Activated naive CD8-positive, alpha-beta T cell (primary cell): Measurements from ENCODE around the gene CHST5.
"Not testable (repeated sequence)": the region's sequence is repeated elsewhere in the genome, so short reads cannot be mapped to it uniquely, and the experiment has no call there.

Experiments used
- H3K27ac Mint-ChIP-seq: one replicate; pipeline ENCODE4 v1.8.0; 2021; ENCODE audit warnings: mixed read lengths
- H3K27me3 Mint-ChIP-seq: one replicate; pipeline ENCODE4 v1.8.0; 2021; ENCODE audit warnings: mixed read lengths
- H3K36me3 Mint-ChIP-seq: one replicate; pipeline ENCODE4 v1.8.0; 2021; ENCODE audit warnings: mixed read lengths
- H3K4me1 Mint-ChIP-seq: one replicate; pipeline ENCODE4 v1.8.0; 2021; ENCODE audit warnings: low read depth, mixed read lengths
- H3K4me3 Mint-ChIP-seq: one replicate; pipeline ENCODE4 v1.8.0; 2021; ENCODE audit warnings: mild to moderate bottlenecking, mixed read lengths
- H3K9me3 Mint-ChIP-seq: one replicate; pipeline ENCODE4 v1.8.0; 2021; ENCODE audit warnings: low read depth, mixed read lengths

The CHST5 gene

GRCh38 chr16:75559564-75560372 is 23.9 kb upstream of the CHST5 start:
- H3K27ac Mint-ChIP-seq, result no peak overlapping the region
- no peak overlapping the region for H3K4me3 Mint-ChIP-seq

GRCh38 chr16:75558846-75559401 is 23.0 kb upstream of the CHST5 start:
- H3K4me1 Mint-ChIP-seq, result peaks cover 8% of the 10 kb centered on the region
- H3K9me3 Mint-ChIP-seq, result no peaks in the 10 kb centered on the region
- H3K27ac Mint-ChIP-seq, result no peak overlapping the region
- no peak overlapping the region for H3K4me3 Mint-ChIP-seq
- H3K27me3 Mint-ChIP-seq, result peaks cover 4% of the 10 kb centered on the region
- no peaks in the 10 kb centered on the region for H3K36me3 Mint-ChIP-seq

More at GRCh38 chr16:75559564-75560372, 23.9 kb upstream of the CHST5 start:
- Mint-ChIP-seq H3K27me3 (peaks cover 2% of the 10 kb centered on the region), H3K9me3 (no peaks in the 10 kb centered on the region), H3K4me1 (peaks cover 10% of the 10 kb centered on the region), H3K36me3 (no peaks in the 10 kb centered on the region)

- Mint-ChIP-seq H3K9me3 (no peaks in the 10 kb centered on the region), H3K4me1 (peaks cover 8% of the 10 kb centered on the region), H3K27me3 (peaks cover 11% of the 10 kb centered on the region), H3K4me3 (peak overlapping the region; percentile 93), H3K36me3 (no peaks in the 10 kb centered on the region), H3K27ac (peak overlapping the region; percentile 76)
Measured at GRCh38 chr16:75556431-75556950, 20.6 kb upstream of the CHST5 start.

- Mint-ChIP-seq H3K27ac (peak within 1 kb of the TSS; percentile 76), H3K4me1 (peaks cover 8% of the 10 kb centered on the region), H3K9me3 (no peaks in the 10 kb centered on the region), H3K27me3 (peaks cover 11% of the 10 kb centered on the region), H3K36me3 (no peaks in the 10 kb centered on the region), H3K4me3 (peak within 1 kb of the TSS; percentile 93)
Measured at GRCh38 chr16:75555707-75556430, 20.0 kb upstream of the CHST5 start, which contains the start of gene TMEM231. TSS of gene TMEM231 (minus strand) at chr16:75556252. CDS start at chr16:75556209, 43 bp downstream.

- Mint-ChIP-seq H3K27me3 (peaks cover 11% of the 10 kb centered on the region), H3K27ac (peak overlapping the region; percentile 70), H3K36me3 (no peaks in the 10 kb centered on the region), H3K4me3 (peak overlapping the region; percentile 93), H3K4me1 (peaks cover 8% of the 10 kb centered on the region), H3K9me3 (no peaks in the 10 kb centered on the region)
Measured at GRCh38 chr16:75555213-75555706, 19.4 kb upstream of the CHST5 start.

GRCh38 chr16:75552951-75553350 is 17.0 kb upstream of the CHST5 start:
- no peaks in the 10 kb centered on the region for H3K9me3 Mint-ChIP-seq
- no peak overlapping the region for H3K27ac Mint-ChIP-seq
- peaks cover 11% of the 10 kb centered on the region for H3K27me3 Mint-ChIP-seq

GRCh38 chr16:75550211-75550662 is 14.3 kb upstream of the CHST5 start:
- H3K27me3 Mint-ChIP-seq, result peaks cover 11% of the 10 kb centered on the region
- H3K4me1 Mint-ChIP-seq, result peaks cover 1% of the 10 kb centered on the region

More at GRCh38 chr16:75552951-75553350, 17.0 kb upstream of the CHST5 start:
- Mint-ChIP-seq H3K36me3 (peaks cover 2% of the 10 kb centered on the region), H3K4me1 (peaks cover 8% of the 10 kb centered on the region), H3K4me3 (no peak overlapping the region)

GRCh38 chr16:75548456-75548855 is 12.5 kb upstream of the CHST5 start:
- H3K4me1 Mint-ChIP-seq, H3K9me3 Mint-ChIP-seq, H3K4me3 Mint-ChIP-seq, H3K27me3 Mint-ChIP-seq, H3K27ac Mint-ChIP-seq, H3K36me3 Mint-ChIP-seq: not testable (repeated sequence)

More at GRCh38 chr16:75550211-75550662, 14.3 kb upstream of the CHST5 start:
- H3K4me3 Mint-ChIP-seq, result no peak overlapping the region
- peaks cover 2% of the 10 kb centered on the region for H3K36me3 Mint-ChIP-seq
- H3K27ac Mint-ChIP-seq, result no peak overlapping the region
- no peaks in the 10 kb centered on the region for H3K9me3 Mint-ChIP-seq

- Mint-ChIP-seq H3K4me3 (no peak overlapping the region), H3K9me3 (no peaks in the 10 kb centered on the region), H3K4me1 (no peaks in the 10 kb centered on the region), H3K36me3 (peaks cover 3% of the 10 kb centered on the region), H3K27ac (no peak overlapping the region), H3K27me3 (no peaks in the 10 kb centered on the region)
Measured at GRCh38 chr16:75546293-75546692, 10.4 kb upstream of the CHST5 start.

GRCh38 chr16:75545879-75546278 is 10.0 kb upstream of the CHST5 start:
- H3K36me3 Mint-ChIP-seq, H3K4me3 Mint-ChIP-seq, H3K4me1 Mint-ChIP-seq, H3K27ac Mint-ChIP-seq, H3K9me3 Mint-ChIP-seq, H3K27me3 Mint-ChIP-seq: not testable (repeated sequence)

GRCh38 chr16:75542462-75542861 is 6.6 kb upstream of the CHST5 start:
- H3K27ac Mint-ChIP-seq, H3K36me3 Mint-ChIP-seq, H3K4me1 Mint-ChIP-seq, H3K4me3 Mint-ChIP-seq, H3K27me3 Mint-ChIP-seq, H3K9me3 Mint-ChIP-seq: not testable (repeated sequence)

- no peaks in the 10 kb centered on the region for H3K4me1 Mint-ChIP-seq
- H3K36me3 Mint-ChIP-seq, result peaks cover 2% of the 10 kb centered on the region
- no peaks in the 10 kb centered on the region for H3K27me3 Mint-ChIP-seq
- no peaks in the 10 kb centered on the region for H3K9me3 Mint-ChIP-seq
- H3K27ac Mint-ChIP-seq, result no peak overlapping the region
- no peak overlapping the region for H3K4me3 Mint-ChIP-seq
Measured at GRCh38 chr16:75541236-75541635, 5.3 kb upstream of the CHST5 start.

- H3K27me3 Mint-ChIP-seq, H3K4me3 Mint-ChIP-seq, H3K9me3 Mint-ChIP-seq, H3K36me3 Mint-ChIP-seq, H3K27ac Mint-ChIP-seq, H3K4me1 Mint-ChIP-seq: not testable (repeated sequence)
Measured at GRCh38 chr16:75538882-75539565, 3.1 kb upstream of the CHST5 start.

- H3K4me1 Mint-ChIP-seq, result no peaks in the 10 kb centered on the region
- no peak overlapping the region for H3K27ac Mint-ChIP-seq
- no peaks in the 10 kb centered on the region for H3K27me3 Mint-ChIP-seq
- no peaks in the 10 kb centered on the region for H3K36me3 Mint-ChIP-seq
- H3K4me3 Mint-ChIP-seq, result no peak overlapping the region
- H3K9me3 Mint-ChIP-seq, result no peaks in the 10 kb centered on the region
Measured at GRCh38 chr16:75537776-75538175, 1.9 kb upstream of the CHST5 start.
